B cell (primary cell): ENCODE results near the gene PHF20. TPM values are rescaled to one million over a fixed set of nuclear protein-coding genes. Genes with fewer than 3 reads are reported as not detected.
"Not testable (repeated sequence)": the region's sequence is repeated elsewhere in the genome, so short reads cannot be mapped to it uniquely, and the experiment has no call there.

Experiments
- ATAC-seq: fragments of 200-7000 bp; cut with Tn5 transposase; one replicate; pipeline ENCODE4 v1.10.0; 2021; ENCODE audit warnings: low read depth, mild to moderate bottlenecking, moderate number of reproducible peaks, moderate library complexity
- CTCF ChIA-PET: fragments of 350-600 bp; sonication (Branson Sonifier 250); formaldehyde crosslinking; loops from one replicate; lab custom pipeline; 2021; ENCODE audit warnings: antibody characterized with exemption, inconsistent platforms; lab: Charles Lee
- POLR2A ChIA-PET: fragments of 350-600 bp; sonication (Branson Sonifier 250); formaldehyde crosslinking; loops from one replicate; lab custom pipeline; 2021; ENCODE audit warnings: antibody characterized with exemption; lab: Charles Lee
- DNase-seq: peaks from one replicate; pipeline ENCODE4 v3.0.0; 2013
- H2AFZ ChIP-seq: 2 replicates; pipeline ENCODE4 v1.6.1; 2012; ENCODE audit warnings: mild to moderate bottlenecking, low read depth, low read length; ENCODE audit not compliant: insufficient read depth, poor library complexity, severe bottlenecking
- H3K27ac ChIP-seq, 2 donors: 1 replicate in 1 of 2; 2 replicates in 1 of 2; pipeline ENCODE4 v1.5.1; 2012 to 2013; ENCODE audit warnings: low read length in 2 of 2, mild to moderate bottlenecking in 2 of 2, moderate library complexity in 1 of 2
- H3K27me3 ChIP-seq, 4 experiments: fragments of 200-600 bp in 1 of 4; sonication (generic) in 1 of 4; replicated peaks in 1 of 4; 1 replicate in 2 of 4; 2 replicates in 2 of 4; pipeline versions ENCODE4 v1.6.1 to v1.7.0; 2013 to 2016; ENCODE audit warnings: low read length in 3 of 4, mild to moderate bottlenecking in 2 of 4, mixed read lengths in 1 of 4, moderate library complexity in 1 of 4; ENCODE audit not compliant: insufficient read depth in 4 of 4, control insufficient read depth in 3 of 4; ENCODE audit errors: control extremely low read depth in 1 of 4
- H3K36me3 ChIP-seq, 2 experiments: replicated peaks in 1 of 2; 1 replicate in 1 of 2; 2 replicates in 1 of 2; pipeline versions ENCODE4 v1.6.1 to v1.7.1; 2013; ENCODE audit warnings: low read length in 1 of 2; ENCODE audit not compliant: insufficient read depth in 2 of 2, control insufficient read depth in 1 of 2; ENCODE audit errors: control extremely low read depth in 1 of 2, extremely low read depth in 1 of 2
- H3K4me1 ChIP-seq, 2 donors: fragments of 200-600 bp in 1 of 2; sonication (generic) in 1 of 2; 1 replicate in 1 of 2; 2 replicates in 1 of 2; pipeline versions ENCODE4 v1.5.1 to v1.6.1; 2013 to 2017; ENCODE audit warnings: low read length in 2 of 2; ENCODE audit not compliant: control insufficient read depth in 2 of 2, insufficient read depth in 2 of 2
- H3K4me2 ChIP-seq: replicated peaks from 2 replicates; pipeline ENCODE3; 2012; ENCODE audit warnings: mild to moderate bottlenecking, low read depth, low read length; ENCODE audit not compliant: poor library complexity, severe bottlenecking
- H3K4me3 ChIP-seq, 5 experiments: fragments of 200-600 bp in 1 of 5; sonication (generic) in 1 of 5; 1 replicate in 3 of 5; 2 replicates in 2 of 5; pipeline versions ENCODE4 v1.5.1 to v1.7.0; 2011 to 2016; ENCODE audit warnings: low read length in 4 of 5, mild to moderate bottlenecking in 4 of 5, low read depth in 2 of 5, control low read depth in 1 of 5, moderate library complexity in 1 of 5; ENCODE audit not compliant: insufficient read depth in 1 of 5; ENCODE audit errors: control extremely low read depth in 1 of 5, extremely low read depth in 1 of 5
- H3K79me2 ChIP-seq: fragments of 200-600 bp; sonication (generic); one replicate; pipeline ENCODE4 v1.6.0; 2016; ENCODE audit warnings: low read length; ENCODE audit not compliant: control insufficient read depth, insufficient read depth
- H3K9ac ChIP-seq: fragments of 200-600 bp; sonication (generic); 2 replicates; pipeline ENCODE4 v1.6.1; 2017; ENCODE audit warnings: mild to moderate bottlenecking, low read length, moderate library complexity
- H3K9me3 ChIP-seq, 3 donors: one replicate each; pipeline versions ENCODE4 v1.6.1 to v1.7.1; 2013; ENCODE audit warnings: low read length in 2 of 3; ENCODE audit not compliant: control insufficient read depth in 2 of 3, insufficient read depth in 1 of 3; ENCODE audit errors: control extremely low read depth in 1 of 3
- H4K20me1 ChIP-seq: 2 replicates; pipeline ENCODE4 v1.6.0; 2012; ENCODE audit warnings: mild to moderate bottlenecking, low read length; ENCODE audit not compliant: insufficient read depth, control insufficient read depth, poor library complexity, severe bottlenecking
- H3K27ac Mint-ChIP-seq: one replicate; pipeline ENCODE4 v1.8.0; 2021; ENCODE audit warnings: mixed read lengths
- H3K27me3 Mint-ChIP-seq: one replicate; pipeline ENCODE4 v1.8.0; 2021; ENCODE audit warnings: mixed read lengths
- H3K4me1 Mint-ChIP-seq: one replicate; pipeline ENCODE4 v1.8.0; 2021; ENCODE audit warnings: mixed read lengths
- H3K4me3 Mint-ChIP-seq: one replicate; pipeline ENCODE4 v1.8.0; 2021; ENCODE audit warnings: mixed read lengths
- H3K9me3 Mint-ChIP-seq: one replicate; pipeline ENCODE4 v1.8.0; 2022; ENCODE audit warnings: mixed read lengths; ENCODE audit not compliant: insufficient read depth
- CTCF ChIP-seq: fragments of 200-600 bp; IDR thresholded peaks from one replicate; pipeline ENCODE4 v1.8.0; 2022; ENCODE audit warnings: antibody characterized with exemption, mild to moderate bottlenecking
- EZH2 ChIP-seq: IDR thresholded peaks from 2 replicates; pipeline ENCODE4 v1.6.1; 2012; ENCODE audit warnings: borderline replicate concordance, low read depth, mild to moderate bottlenecking, moderate library complexity, low read length; ENCODE audit not compliant: insufficient read depth, poor library complexity, severe bottlenecking
- WGBS: methylation state at CpG from one replicate; pipeline ENCODE4 v1.1.5; 2013; ENCODE audit warnings: missing lambda C conversion rate; ENCODE audit not compliant: insufficient coverage; 5-methylcytosine and 5-hydroxymethylcytosine counted together
- intact Hi-C: fragments of 100-400 bp; cut with micrococcal nuclease; formaldehyde crosslinking; loops from one replicate; pipeline ENCODE4 v1.10.0; 2022
- polyA plus RNA-seq: library from polyadenylated mRNA; depleted of rRNA; stranded (reverse); fragments of >200 nt; gene quantifications from 2 replicates; pipeline ENCODE4 v1.2.3, GENCODE V29; 2012
- total RNA-seq, 2 donors: library from RNA; stranded (reverse); fragments of 120-200 nt in 1 of 2; gene quantifications; 1 replicate in 1 of 2; 2 replicates in 1 of 2; pipeline versions ENCODE4 v1.2.3 to v1.2.4, GENCODE V29; 2013 to 2022

PHF20 gene
- total and polyA plus RNA-seq, 2 donors (not counting 1 experiment from before 2014, with no cell fraction given): 53.6 to 92.3 TPM

DNA sequence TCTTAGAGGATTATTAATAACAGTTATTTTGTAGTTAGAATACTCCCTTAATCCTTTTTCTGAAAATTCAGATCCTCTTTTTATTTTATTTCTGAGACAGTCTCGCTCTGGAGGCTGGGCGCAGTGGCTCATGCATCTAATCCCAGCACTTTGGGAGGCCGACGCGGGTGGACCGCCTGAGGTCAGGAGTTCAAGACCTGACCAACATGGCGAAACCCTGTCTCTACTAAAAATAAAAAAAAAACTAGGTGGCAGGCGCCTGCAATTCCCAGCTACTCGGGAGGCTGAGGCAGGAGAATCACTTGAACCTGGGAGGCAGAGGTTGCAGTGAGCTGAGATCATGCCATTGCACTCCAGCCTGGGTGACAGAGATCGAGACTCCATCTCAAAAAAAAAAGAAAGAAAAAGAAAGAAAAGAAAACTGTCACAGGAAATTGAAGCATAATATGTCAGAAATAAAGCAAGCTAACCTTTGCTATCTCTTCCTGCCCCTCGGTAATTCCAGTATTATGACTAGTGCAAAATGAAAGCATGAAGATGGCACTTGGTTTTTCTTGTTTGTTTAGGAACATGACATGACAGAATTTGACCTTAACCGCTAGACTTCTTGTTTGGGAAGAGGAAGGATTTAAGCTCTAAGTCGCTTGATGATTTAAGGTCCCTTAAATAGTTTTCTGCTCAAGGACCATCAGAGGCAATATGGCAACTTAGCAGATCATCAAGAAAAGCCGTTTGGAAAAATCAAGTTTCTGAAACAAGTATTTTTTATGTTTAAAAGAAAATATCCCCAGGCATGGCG, 27.9 kb upstream of the PHF20 start:
- ATAC-seq: no peak
- no peaks in the 10 kb centered on the region for H3K9me3 Mint-ChIP-seq

DNA sequence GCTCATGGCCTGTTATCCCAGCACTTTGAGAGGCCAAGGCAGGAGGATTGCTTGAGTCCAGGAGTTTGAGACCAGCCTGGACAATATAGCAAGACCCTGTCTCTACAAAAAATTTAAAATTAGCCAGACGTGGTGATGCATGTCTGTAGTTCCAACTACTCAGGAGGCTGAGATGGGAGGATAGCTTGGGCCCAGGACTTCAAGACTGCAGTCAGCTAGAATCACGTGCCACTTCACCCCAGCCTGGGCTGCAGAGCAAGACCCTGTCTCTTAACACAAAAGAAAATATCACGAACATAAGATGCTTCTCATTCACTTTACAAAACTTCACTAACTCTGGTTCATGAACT, 27.3 kb upstream of the PHF20 start:
- H3K9me3 Mint-ChIP-seq, H3K27me3 Mint-ChIP-seq, H3K9me3 ChIP-seq, H3K27me3 ChIP-seq, ATAC-seq, intact Hi-C loops, DNase-seq: not testable (repeated sequence)
- peaks cover 28 to 31% of the 10 kb centered on the region in 2 donors for H3K4me1 ChIP-seq
- peaks cover 17% of the 10 kb centered on the region for H4K20me1 ChIP-seq
- H3K4me2 ChIP-seq: peak overlapping the region; percentile 89
- peak overlapping the region; percentile 48 for H3K4me3 Mint-ChIP-seq
- peaks cover 33% of the 10 kb centered on the region for H3K4me1 Mint-ChIP-seq
- H3K27ac ChIP-seq: peak overlapping the region; percentile 96 to 100
- WGBS: 83% methylated on average over 2 of the region's 3 CpGs
- peak overlapping the region in 2 of 5 experiments; percentile 76 to 99 for H3K4me3 ChIP-seq
- peak overlapping the region; percentile 100 for H3K9ac ChIP-seq
- H2AFZ ChIP-seq: peak overlapping the region; percentile 35
- peaks cover 42% of the 10 kb centered on the region for H3K79me2 ChIP-seq
- CTCF ChIA-PET: interaction anchor here (1.0 to 5.3 kb wide), 4 partner anchors 25 to 140 kb away, joined by 3 to 82 read pairs (median 7); partner anchors contain the start of gene PHF20
- H3K36me3 ChIP-seq: peaks cover 0 to 13% of the 10 kb centered on the region in 2 experiments
- POLR2A ChIA-PET: interaction anchor here (1.6 to 5.0 kb wide), 4 partner anchors 26 to 129 kb away, joined by 4 to 259 read pairs (median 26); partner anchors contain the start of genes CPNE1, PHF20, RBM12 and SPAG4
- H3K27ac Mint-ChIP-seq: peak overlapping the region; percentile 100

More for the DNA sequence above, 27.9 kb upstream of the PHF20 start:
- 58% methylated on average over 10 of the region's 15 CpGs for WGBS
- H3K27ac ChIP-seq: peak overlapping the region; percentile 96 to 100
- peak overlapping the region; percentile 35 for H2AFZ ChIP-seq
- intact Hi-C loops: loop anchor here (1.0 to 2.0 kb wide), 4 partner anchors 24 to 289 kb away; partner anchors contain the start of genes CEP250 and ERGIC3
- ChIA-PET POLR2A (interaction anchor here (0.6 to 5.0 kb wide), 13 partner anchors 26 to 289 kb away, joined by 3 to 259 read pairs (median 11); partner anchors contain the start of genes CEP250, CPNE1, NFS1 and PHF20), CTCF (interaction anchor here (0.6 to 5.3 kb wide), 9 partner anchors 9 to 210 kb away, joined by 3 to 82 read pairs (median 5); partner anchors contain the start of genes PHF20 and SCAND1)
- TF ChIP-seq CTCF (no peak), EZH2 (no peak)
- H3K9me3 ChIP-seq: no peaks in the 10 kb centered on the region
- H3K36me3 ChIP-seq: peaks cover 0 to 19% of the 10 kb centered on the region in 2 experiments
- peaks cover 48% of the 10 kb centered on the region for H3K79me2 ChIP-seq
- peak overlapping the region; percentile 95 for H3K4me3 Mint-ChIP-seq
- peak overlapping the region; percentile 100 for H3K9ac ChIP-seq
- peaks cover 32 to 35% of the 10 kb centered on the region in 2 donors for H3K4me1 ChIP-seq
- H4K20me1 ChIP-seq: peaks cover 21% of the 10 kb centered on the region
- H3K27ac Mint-ChIP-seq: peak overlapping the region; percentile 100
- H3K27me3 Mint-ChIP-seq: no peaks in the 10 kb centered on the region
- H3K4me2 ChIP-seq: peak overlapping the region; percentile 89
- no peaks in the 10 kb centered on the region for H3K27me3 ChIP-seq
- H3K4me1 Mint-ChIP-seq: peaks cover 37% of the 10 kb centered on the region
- DNase-seq: no peak
- peak overlapping the region; percentile 14 to 99 (median 86) for H3K4me3 ChIP-seq
